K562 (cell line): Measurements from ENCODE around the gene DHDH. TPM values are rescaled to one million over a fixed set of nuclear protein-coding genes. Genes with fewer than 3 reads are reported as not detected.

ENCODE experiments used
- ATAC-seq: fragments of 200-7000 bp; cut with Tn5 transposase; 3 replicates; pipeline ENCODE4 v1.9.1; 2020; ENCODE audit warnings: moderate library complexity
- BruUV-seq: library from RNA; stranded (reverse); fragments of 400-500 nt; replicated peaks from 2 replicates; lab custom pipeline; 2021; lab: Mats Ljungman, UMichigan
- CTCF ChIA-PET: fragments of 300-600 bp; formaldehyde crosslinking; extraction: SDS; loops from one replicate; lab custom pipeline; 2021; ENCODE audit warnings: low intra/inter-chr PET ratio; lab: Yijun Ruan, JAX
- POLR2A ChIA-PET: fragments of 300-600, 350-650 bp; sonication (Branson Sonifier 250); formaldehyde crosslinking; extraction: SDS; loops from one replicate; lab custom pipeline; 2021; ENCODE audit warnings: antibody characterized with exemption, inconsistent platforms; lab: Yijun Ruan, JAX
- DNase-seq, 4 experiments: peaks; one replicate each; pipeline versions ENCODE4 v3.0.0 to v3.0.0-alpha.2; 2011 to 2018; ENCODE audit warnings: low spot score in 3 of 4, mixed read lengths in 3 of 4; ENCODE audit errors: extremely low read depth in 1 of 4
- FAIRE-seq: peaks from 2 replicates; lab custom pipeline; 2011; peaks lifted over from hg19 to GRCh38; lab: Jason Lieb, UNC
- H2AFZ ChIP-seq: 2 replicates; pipeline ENCODE4 v1.6.0; 2011; ENCODE audit warnings: low read depth, low read length, control low read depth, inconsistent platforms
- H3K27ac ChIP-seq: fragments of 200-600 bp; 3 replicates; pipeline ENCODE4 v1.8.0; 2011; ENCODE audit warnings: low read depth, mild to moderate bottlenecking, control low read depth, inconsistent platforms, low read length, moderate library complexity, mixed read lengths; ENCODE audit errors: extremely low read depth
- H3K27me3 ChIP-seq, 2 experiments: fragments of 300-600 bp in 1 of 2; 2 replicates in 1 of 2; 3 replicates in 1 of 2; pipeline versions ENCODE4 v1.6.0 to v1.8.0; 2011; ENCODE audit warnings: inconsistent platforms in 2 of 2, low read length in 2 of 2, mild to moderate bottlenecking in 1 of 2, mixed read lengths in 1 of 2, moderate library complexity in 1 of 2; ENCODE audit not compliant: control insufficient read depth in 2 of 2, insufficient read depth in 2 of 2
- H3K36me3 ChIP-seq: fragments of 300-600 bp; 3 replicates; pipeline ENCODE4 v1.8.0; 2011; ENCODE audit warnings: mild to moderate bottlenecking, low read length, inconsistent platforms; ENCODE audit not compliant: control insufficient read depth, insufficient read depth
- H3K4me1 ChIP-seq, 2 experiments: fragments of 200-600 bp in 1 of 2; replicated peaks in 1 of 2; 2 replicates in 1 of 2; 3 replicates in 1 of 2; pipeline versions ENCODE4 v1.5.1 to v1.8.0; 2011; ENCODE audit warnings: inconsistent platforms in 2 of 2, low read length in 2 of 2, mild to moderate bottlenecking in 1 of 2, mixed read lengths in 1 of 2, moderate library complexity in 1 of 2; ENCODE audit not compliant: control insufficient read depth in 2 of 2, insufficient read depth in 2 of 2
- H3K4me2 ChIP-seq: 2 replicates; pipeline ENCODE4 v1.6.1; 2011; ENCODE audit warnings: low read length, control low read depth, inconsistent platforms, mixed read lengths; ENCODE audit not compliant: insufficient read depth
- H3K4me3 ChIP-seq: fragments of 200-600 bp; sonication (generic), shearing (Covaris generic); 2 replicates; pipeline ENCODE4 v1.5.1; 2016; ENCODE audit warnings: control low read depth, inconsistent platforms
- H3K79me2 ChIP-seq: fragments of 200-600 bp; 3 replicates; pipeline ENCODE4 v1.8.0; 2011; ENCODE audit warnings: low read length, inconsistent platforms; ENCODE audit not compliant: control insufficient read depth, insufficient read depth
- H3K9ac ChIP-seq, 2 experiments: 2 replicates each; pipeline versions ENCODE4 v1.6.0 to v1.6.1; 2011; ENCODE audit warnings: low read depth in 2 of 2, low read length in 2 of 2, control low read depth in 1 of 2, inconsistent platforms in 1 of 2, mild to moderate bottlenecking in 1 of 2, mixed read lengths in 1 of 2; ENCODE audit not compliant: insufficient read depth in 1 of 2
- H3K9me1 ChIP-seq: one replicate; pipeline ENCODE4 v1.6.0; 2011; ENCODE audit warnings: inconsistent platforms, mild to moderate bottlenecking, low read length, moderate library complexity; ENCODE audit not compliant: control insufficient read depth, insufficient read depth
- H3K9me3 ChIP-seq: replicated peaks from 2 replicates; pipeline ENCODE4 v1.5.1; 2011; ENCODE audit warnings: low read depth, low read length, inconsistent platforms; ENCODE audit not compliant: control insufficient read depth, insufficient read depth
- H4K20me1 ChIP-seq: replicated peaks from 2 replicates; pipeline ENCODE4 v1.6.1; 2011; ENCODE audit warnings: low read length, inconsistent platforms, mixed read lengths; ENCODE audit not compliant: control insufficient read depth, insufficient read depth
- CEBPG ChIP-seq, 3 experiments: fragments of 200-800 bp in 1 of 3; sonication (Bioruptor generic) in 1 of 3; sonication (generic) in 1 of 3; formaldehyde crosslinking in 1 of 3; IDR thresholded peaks in 2 of 3; conservative IDR thresholded peaks in 1 of 3; 2 replicates each; pipeline versions ENCODE4 v1.6.1 to v1.8.0; 2016 to 2022; ENCODE audit warnings: missing compliant biosample characterization in 2 of 3, missing genetic modification characterization in 2 of 3, mild to moderate bottlenecking in 1 of 3, missing genetic modification reagents in 1 of 3
- CTBP1 ChIP-seq: fragments of 450-650 bp; IDR thresholded peaks from 2 replicates; pipeline ENCODE4 v1.6.1; 2016; ENCODE audit warnings: borderline replicate concordance
- MYNN ChIP-seq, 2 experiments: sonication (generic); formaldehyde crosslinking in 1 of 2; IDR thresholded peaks; 2 replicates each; pipeline versions ENCODE4 v1.5.0 to v1.6.1; 2016 to 2020; ENCODE audit warnings: antibody characterized with exemption in 1 of 2, missing genetic modification reagents in 1 of 2
- PRMT5 ChIP-seq: sonication (generic); formaldehyde crosslinking; IDR thresholded peaks from 2 replicates; pipeline ENCODE4 v1.5.0; 2020; ENCODE audit warnings: missing genetic modification reagents
- RAD51 ChIP-seq: fragments of 450-650 bp; IDR thresholded peaks from 2 replicates; pipeline ENCODE4 v1.7.1; 2016; ENCODE audit warnings: low read depth, mild to moderate bottlenecking, borderline replicate concordance
- XRCC5 ChIP-seq: fragments of 200-400 bp; formaldehyde crosslinking; IDR thresholded peaks from 2 replicates; pipeline ENCODE4 v1.6.1; 2017; ENCODE audit warnings: low read depth, mild to moderate bottlenecking, low read length
- ZNF121 ChIP-seq: sonication (generic); formaldehyde crosslinking; conservative IDR thresholded peaks from 2 replicates; pipeline ENCODE4 v1.8.0; 2022; ENCODE audit warnings: missing genetic modification reagents
- WGBS: fragments of 100-300 bp; shearing (Covaris generic); methylation state at CpG from one replicate; pipeline ENCODE4 v1.1.6; 2016; ENCODE audit warnings: low coverage, mixed read lengths; ENCODE audit not compliant: insufficient coverage; ENCODE audit errors: missing lambda C conversion rate; 5-methylcytosine and 5-hydroxymethylcytosine counted together
- in situ Hi-C: fragments of 300-500 bp; cut with MboI; formaldehyde crosslinking; loops from 4 replicates; pipeline ENCODE4 v1.15.0; 2018; ENCODE audit warnings: inconsistent platforms, mixed read lengths
- intact Hi-C: fragments of 100-400 bp; cut with micrococcal nuclease; formaldehyde crosslinking; loops from 2 replicates; pipeline ENCODE4 v1.14.2; 2022
- polyA plus RNA-seq, 8 experiments: library from polyadenylated mRNA; depleted of rRNA in 4 of 8; stranded (reverse) in 5 of 8; unstranded in 3 of 8; fragments of >200 nt; fragmentation: Nextera tagmentation in 2 of 8; fragmentation: Illumina TruSeq in 1 of 8; extraction: Ambion mirVana in 2 of 8; extraction: Trizol in 1 of 8; gene quantifications; 2 replicates each; pipeline versions ENCODE4 v1.2.1 to v1.2.3, GENCODE V29; 2011 to 2014; ENCODE audit warnings: inconsistent platforms in 1 of 8, missing spikeins in 1 of 8
- total RNA-seq, 7 experiments: library from RNA; depleted of rRNA in 6 of 7; stranded (reverse); fragments of >200 nt in 6 of 7; fragmentation: Illumina TruSeq in 2 of 7; extraction: Trizol in 2 of 7; gene quantifications; 2 replicates each; pipeline versions ENCODE4 v1.2.1 to v1.2.3, GENCODE V29; 2011 to 2021; ENCODE audit warnings: low replicate concordance in 1 of 7
- TF ChIP-seq, protein P1 (sequence below): sonication (generic); formaldehyde crosslinking; IDR thresholded peaks from 2 replicates; pipeline ENCODE4 v1.8.1; 2023; ENCODE audit warnings: mild to moderate bottlenecking, missing genetic modification reagents, moderate library complexity

Gene DHDH
- total and polyA plus RNA-seq, 9 of the 15 experiments (the other 6 are each of a cell fraction or from before 2014, with no cell fraction given): 0.37 to 1.9 (median 0.87) TPM

DNA sequence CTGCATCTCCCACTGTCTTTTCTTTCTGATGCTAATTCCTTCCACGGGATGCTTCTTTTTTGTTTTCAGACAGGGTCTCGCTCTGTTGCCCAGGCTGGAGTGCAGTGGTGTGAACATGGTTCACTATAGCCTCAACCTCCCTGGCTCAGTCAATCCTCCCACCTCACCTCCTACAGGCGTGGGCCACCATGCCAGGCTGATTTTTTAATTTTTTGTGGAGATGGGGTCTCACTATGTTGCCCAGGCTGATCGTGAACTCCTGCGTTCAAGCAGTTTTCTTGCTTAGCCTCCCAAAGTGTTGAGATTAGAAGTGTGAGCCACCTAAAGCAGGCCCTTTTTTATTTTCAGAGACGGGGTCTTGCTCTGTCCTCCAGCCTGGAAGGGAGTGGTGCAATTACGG lies 54.8 kb downstream of the DHDH start:
- ATAC-seq (no peak), FAIRE-seq (no peak), DNase-seq (no peak)
- in situ Hi-C loops (no loop called here), intact Hi-C loops (no loop called here)
- no peak overlapping the region for H3K9ac ChIP-seq
- no peaks in the 10 kb centered on the region for H3K9me1 ChIP-seq
- H3K4me1 ChIP-seq: peaks cover 5 to 26% of the 10 kb centered on the region in 2 experiments; a peak in 4 of 5 replicates
- CTCF ChIA-PET: no interaction called here
- POLR2A ChIA-PET: no interaction called here
- H3K27ac ChIP-seq: no peak overlapping the region
- H2AFZ ChIP-seq: no peak overlapping the region
- WGBS: 93% methylated on average over 6 of the region's 7 CpGs
- H3K9me3 ChIP-seq: no peaks in the 10 kb centered on the region
- BruUV-seq: no TSS peak
- no peak overlapping the region for H3K4me2 ChIP-seq
- H3K4me3 ChIP-seq: no peak overlapping the region
- TF ChIP-seq CTBP1 (no peak), ZNF121 (CRISPR knock-in tag) (peak; percentile 43)
- no peaks in the 10 kb centered on the region for H3K27me3 ChIP-seq
- H3K36me3 ChIP-seq: peaks cover 58% of the 10 kb centered on the region
- H4K20me1 ChIP-seq: no peaks in the 10 kb centered on the region
- peaks cover 28% of the 10 kb centered on the region for H3K79me2 ChIP-seq

DNA sequence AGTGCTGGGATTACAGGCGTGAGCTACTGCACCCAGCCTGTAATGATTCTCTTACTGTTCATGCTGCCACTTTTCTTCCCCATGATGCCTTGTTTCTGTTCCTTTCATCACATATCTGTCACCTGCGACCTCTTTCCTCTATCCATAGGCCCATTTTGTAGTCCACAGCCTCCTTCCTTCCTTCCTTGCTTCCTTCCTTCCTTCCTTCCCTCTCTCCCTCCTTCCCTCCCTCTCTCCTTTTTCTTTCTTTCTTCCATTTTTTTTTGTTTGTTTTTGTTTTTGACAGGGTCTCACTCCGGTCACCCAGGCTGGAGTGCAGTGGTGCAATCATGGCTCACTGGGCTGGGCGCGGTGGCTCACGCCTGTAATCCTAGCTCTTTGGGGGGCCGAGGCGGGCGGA lies 55.4 kb downstream of the DHDH start:
- POLR2A ChIA-PET: interaction anchor here (0.6 kb wide), 1 partner anchor 113 kb away, joined by 3 read pairs; no protein-coding TSS in a partner anchor
- 95% methylated on average over 9 of the region's 9 CpGs for WGBS
- H4K20me1 ChIP-seq: no peaks in the 10 kb centered on the region
- H3K4me2 ChIP-seq: no peak overlapping the region
- peaks cover 5 to 26% of the 10 kb centered on the region in 2 experiments; a peak in 4 of 5 replicates for H3K4me1 ChIP-seq
- H3K36me3 ChIP-seq: peaks cover 54% of the 10 kb centered on the region
- H3K27ac ChIP-seq: no peak overlapping the region
- CTCF ChIA-PET: no interaction called here
- ATAC-seq (no peak), DNase-seq (no peak), FAIRE-seq (no peak)
- intact Hi-C loops: no loop called here
- H3K4me3 ChIP-seq: no peak overlapping the region
- no TSS peak for BruUV-seq
- no peaks in the 10 kb centered on the region for H3K9me3 ChIP-seq
- in situ Hi-C loops: no loop called here
- H2AFZ ChIP-seq: no peak overlapping the region
- H3K9ac ChIP-seq: no peak overlapping the region
- H3K27me3 ChIP-seq: no peaks in the 10 kb centered on the region
- no peaks in the 10 kb centered on the region for H3K9me1 ChIP-seq
- peaks cover 31% of the 10 kb centered on the region for H3K79me2 ChIP-seq
- TF ChIP-seq RAD51: no peak
- no peak for TF ChIP-seq MYNN (IDR thresholded peaks at IDR 0.05)
- no peak for TF ChIP-seq MYNN (CRISPR knock-in tag; IDR thresholded peaks at IDR 0.05)
- TF ChIP-seq, protein P1, sequence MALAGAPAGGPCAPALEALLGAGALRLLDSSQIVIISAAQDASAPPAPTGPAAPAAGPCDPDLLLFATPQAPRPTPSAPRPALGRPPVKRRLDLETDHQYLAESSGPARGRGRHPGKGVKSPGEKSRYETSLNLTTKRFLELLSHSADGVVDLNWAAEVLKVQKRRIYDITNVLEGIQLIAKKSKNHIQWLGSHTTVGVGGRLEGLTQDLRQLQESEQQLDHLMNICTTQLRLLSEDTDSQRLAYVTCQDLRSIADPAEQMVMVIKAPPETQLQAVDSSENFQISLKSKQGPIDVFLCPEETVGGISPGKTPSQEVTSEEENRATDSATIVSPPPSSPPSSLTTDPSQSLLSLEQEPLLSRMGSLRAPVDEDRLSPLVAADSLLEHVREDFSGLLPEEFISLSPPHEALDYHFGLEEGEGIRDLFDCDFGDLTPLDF (CRISPR knock-in tag): no peak
- no peak for TF ChIP-seq XRCC5
- TF ChIP-seq CEBPG (CRISPR knock-in tag; IDR thresholded peaks at IDR 0.05): no peak
- TF ChIP-seq CEBPG (tag; conservative IDR thresholded peaks at IDR 0.05 in 1 of 2, IDR thresholded peaks at IDR 0.05 in 1 of 2): no peak
- no peak for TF ChIP-seq PRMT5
